SKM-1 (cell line): ENCODE results near the gene TOX2.

Experiments
- DNase-seq: peaks from one replicate; lab custom pipeline; 2025; ENCODE audit not compliant: unreplicated experiment; lab: John Stamatoyannopoulos, UW

The TOX2 gene

GRCh38 chr20:44092551-44093248 is 178.0 kb downstream of the TOX2 start:
- DNase-seq = peak; percentile 49

- DNase-seq = no peak
These were observed 178.6 kb downstream of the TOX2 start for GRCh38 chr20:44093249-44093582.

GRCh38 chr20:44095831-44096230 is 181.2 kb downstream of the TOX2 start:
- DNase-seq = no peak

GRCh38 chr20:44097521-44098255 is 183.0 kb downstream of the TOX2 start:
- DNase-seq = no peak

GRCh38 chr20:44098256-44098630 is 183.6 kb downstream of the TOX2 start:
- no peak for DNase-seq

GRCh38 chr20:44098657-44099056 is 184.0 kb downstream of the TOX2 start:
- no peak for DNase-seq

GRCh38 chr20:44099832-44100231 is 185.2 kb downstream of the TOX2 start:
- no peak for DNase-seq

- DNase-seq = no peak
These were observed 187.9 kb downstream of the TOX2 start for GRCh38 chr20:44102582-44102981.

GRCh38 chr20:44104798-44105517 is 190.3 kb downstream of the TOX2 start:
- no peak for DNase-seq

- DNase-seq = no peak
These were observed 192.0 kb downstream of the TOX2 start for GRCh38 chr20:44106615-44107014.

- DNase-seq = no peak
These were observed 195.3 kb downstream of the TOX2 start for GRCh38 chr20:44109951-44110361.

- DNase-seq = no peak
These were observed 196.3 kb downstream of the TOX2 start for GRCh38 chr20:44110816-44111568.

GRCh38 chr20:44111712-44112335 is 197.2 kb downstream of the TOX2 start:
- no peak for DNase-seq

- DNase-seq = no peak
These were observed 197.8 kb downstream of the TOX2 start for GRCh38 chr20:44112456-44112855.

GRCh38 chr20:44112889-44113617 is 198.4 kb downstream of the TOX2 start:
- DNase-seq = no peak

GRCh38 chr20:44113618-44114376 is 199.1 kb downstream of the TOX2 start:
- no peak for DNase-seq

GRCh38 chr20:44115181-44115580 is 200.5 kb downstream of the TOX2 start:
- DNase-seq = no peak

GRCh38 chr20:44115762-44116644 is 201.4 kb downstream of the TOX2 start:
- no peak for DNase-seq
